Thyroid gland (tissue), 4 donors: Measurements from ENCODE around the gene SLC6A4. TPM values are rescaled to one million over a fixed set of nuclear protein-coding genes. Genes with fewer than 3 reads are reported as not detected.

Experiments used
- DNase-seq, 2 donors: peaks; one replicate each; pipeline ENCODE4 v3.0.0-alpha.2; 2019
- H3K27ac ChIP-seq, 3 donors: fragments of 200-600 bp; sonication (generic); 1 replicate in 2 of 3; 2 replicates in 1 of 3; pipeline ENCODE4 v1.5.1; 2016 to 2019; ENCODE audit warnings: mild to moderate bottlenecking in 1 of 3, moderate library complexity in 1 of 3
- H3K27me3 ChIP-seq: fragments of 200-600 bp; sonication (generic); one replicate; pipeline ENCODE4 v1.5.1; 2019
- H3K36me3 ChIP-seq, 2 donors: fragments of 200-600 bp; sonication (generic); one replicate each; pipeline ENCODE4 v1.5.1; 2016 to 2019
- H3K4me1 ChIP-seq, 2 donors: fragments of 200-600 bp; sonication (generic); one replicate each; pipeline ENCODE4 v1.5.1; 2017 to 2019
- H3K4me3 ChIP-seq, 3 donors: fragments of 200-600 bp; sonication (generic); replicated peaks in 1 of 3; 1 replicate in 2 of 3; 2 replicates in 1 of 3; pipeline ENCODE4 v1.5.1; 2016; ENCODE audit warnings: mild to moderate bottlenecking in 1 of 3
- H3K9me3 ChIP-seq: fragments of 200-600 bp; sonication (generic); one replicate; pipeline ENCODE4 v1.5.1; 2017
- CTCF ChIP-seq, 6 experiments: fragments of 200-600 bp in 3 of 6; fragments of 450-650 bp in 3 of 6; sonication (generic) in 3 of 6; IDR thresholded peaks; one replicate each; pipeline ENCODE4 v1.5.1; 2016 to 2019; ENCODE audit warnings: antibody characterized with exemption in 6 of 6, mild to moderate bottlenecking in 2 of 6, inconsistent platforms in 1 of 6, moderate library complexity in 1 of 6
- POLR2A ChIP-seq, 2 donors: fragments of 450-650 bp; IDR thresholded peaks; one replicate each; pipeline ENCODE4 v1.6.1; 2017; ENCODE audit warnings: antibody characterized with exemption in 2 of 2, mild to moderate bottlenecking in 2 of 2, moderate library complexity in 1 of 2
- WGBS, 2 donors: methylation state at CpG; one replicate each; pipeline ENCODE4 v1.1.5; 2017; 5-methylcytosine and 5-hydroxymethylcytosine counted together
- intact Hi-C: fragments of 100-400 bp; cut with DNase I; formaldehyde crosslinking; loops from one replicate; pipeline ENCODE4 v1.15.1; 2023
- total RNA-seq, 4 donors: library from RNA; depleted of rRNA; stranded (reverse); fragments of >200 nt; gene quantifications; one replicate each; pipeline ENCODE4 v1.2.3, GENCODE V29; 2016

Gene SLC6A4
- total RNA-seq, 4 donors from 2014 or later, result under 0.01 to 4.9 (median 0.20) TPM

- H3K27ac ChIP-seq, result no peak overlapping the region
- no peaks in the 10 kb centered on the region for H3K4me1 ChIP-seq
- TF ChIP-seq CTCF (IDR thresholded peaks at IDR 0.05), result no peak
- no peak for TF ChIP-seq POLR2A (IDR thresholded peaks at IDR 0.05)
- 82% methylated on average over 9 of the region's 9 CpGs for WGBS, 2 donors
- no peaks in the 10 kb centered on the region for H3K36me3 ChIP-seq
- no peaks in the 10 kb centered on the region for H3K9me3 ChIP-seq
- no peak for DNase-seq
- intact Hi-C loops, result no loop called here
- no peaks in the 10 kb centered on the region for H3K27me3 ChIP-seq
- no peak overlapping the region for H3K4me3 ChIP-seq
These were observed 16.7 kb downstream of the SLC6A4 start for GRCh38 chr17:30218799-30219198.

GRCh38 chr17:30217746-30218245, 17.7 kb downstream of the SLC6A4 start:
- intact Hi-C loops, result no loop called here
- 93 to 95% methylated on average over 11 of the region's 11 CpGs for WGBS, 2 donors
- H3K4me1 ChIP-seq, result no peaks in the 10 kb centered on the region
- no peaks in the 10 kb centered on the region for H3K27me3 ChIP-seq
- no peak overlapping the region for H3K27ac ChIP-seq
- H3K36me3 ChIP-seq, result no peaks in the 10 kb centered on the region
- H3K4me3 ChIP-seq, result no peak overlapping the region
- TF ChIP-seq POLR2A (IDR thresholded peaks at IDR 0.05) (no peak), CTCF (IDR thresholded peaks at IDR 0.05) (no peak)
- H3K9me3 ChIP-seq, result no peaks in the 10 kb centered on the region
- no peak for DNase-seq

- Histone ChIP-seq H3K4me3 (no peak overlapping the region), H3K36me3 (no peaks in the 10 kb centered on the region), H3K27ac (no peak overlapping the region), H3K4me1 (no peaks in the 10 kb centered on the region), H3K27me3 (no peaks in the 10 kb centered on the region), H3K9me3 (no peaks in the 10 kb centered on the region)
- TF ChIP-seq POLR2A (IDR thresholded peaks at IDR 0.05), result no peak
- intact Hi-C loops, result no loop called here
- no peak for DNase-seq
- WGBS, 2 donors, result 95 to 98% methylated on average over 6 of the region's 6 CpGs
These were observed 18.4 kb downstream of the SLC6A4 start for GRCh38 chr17:30217054-30217453.

- no peaks in the 10 kb centered on the region for H3K4me1 ChIP-seq
- TF ChIP-seq CTCF (IDR thresholded peaks at IDR 0.05) (no peak), POLR2A (IDR thresholded peaks at IDR 0.05) (no peak)
- no peak overlapping the region for H3K4me3 ChIP-seq
- DNase-seq, result no peak
- H3K27me3 ChIP-seq, result no peaks in the 10 kb centered on the region
- no peaks in the 10 kb centered on the region for H3K9me3 ChIP-seq
- 93 to 94% methylated on average over 9 to 10 of the region's 11 CpGs for WGBS, 2 donors
- intact Hi-C loops, result no loop called here
- H3K36me3 ChIP-seq, result no peaks in the 10 kb centered on the region
- H3K27ac ChIP-seq, result no peak overlapping the region
These were observed 22.7 kb downstream of the SLC6A4 start for GRCh38 chr17:30212750-30213149.

DNA sequence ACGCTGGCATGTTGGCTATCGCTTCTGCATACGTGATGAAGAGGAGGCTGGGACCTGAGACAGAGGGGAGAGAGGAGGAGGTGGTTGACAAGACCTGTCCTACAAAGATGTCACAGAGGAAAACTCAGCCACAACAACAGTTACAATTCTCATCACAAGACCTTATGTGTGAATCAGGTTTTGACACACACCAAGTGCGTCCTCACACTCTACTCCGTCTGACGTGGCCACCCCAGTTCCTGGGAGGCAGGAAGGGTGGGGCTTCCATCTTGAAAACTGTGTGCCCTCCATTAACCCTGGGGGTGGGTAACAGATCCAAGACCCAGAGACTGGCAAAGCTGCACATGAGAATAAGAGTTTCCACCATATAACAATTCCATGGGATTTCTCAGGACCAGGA, 24.1 kb downstream of the SLC6A4 start:
- Histone ChIP-seq H3K9me3 (no peaks in the 10 kb centered on the region), H3K27ac (no peak overlapping the region), H3K4me1 (no peaks in the 10 kb centered on the region), H3K4me3 (no peak overlapping the region), H3K36me3 (no peaks in the 10 kb centered on the region), H3K27me3 (no peaks in the 10 kb centered on the region)
- no peak for DNase-seq
- TF ChIP-seq CTCF (IDR thresholded peaks at IDR 0.05), result no peak
- TF ChIP-seq POLR2A (IDR thresholded peaks at IDR 0.05), result no peak
- WGBS, 2 donors, result 84 to 88% methylated on average over 6 of the region's 6 CpGs
- intact Hi-C loops, result no loop called here

GRCh38 chr17:30210901-30211300, 24.6 kb downstream of the SLC6A4 start:
- TF ChIP-seq CTCF (IDR thresholded peaks at IDR 0.05) (no peak), POLR2A (IDR thresholded peaks at IDR 0.05) (no peak)
- no peak for DNase-seq
- H3K27me3 ChIP-seq, result no peaks in the 10 kb centered on the region
- WGBS, 2 donors, result 89 to 93% methylated on average over 10 of the region's 10 CpGs
- H3K9me3 ChIP-seq, result no peaks in the 10 kb centered on the region
- H3K4me1 ChIP-seq, result no peaks in the 10 kb centered on the region
- no peaks in the 10 kb centered on the region for H3K36me3 ChIP-seq
- no peak overlapping the region for H3K27ac ChIP-seq
- no peak overlapping the region for H3K4me3 ChIP-seq
- intact Hi-C loops, result no loop called here
